AG04450 (cell line): ENCODE results near the gene MN1. TPM values are rescaled to one million over a fixed set of nuclear protein-coding genes. Genes with fewer than 3 reads are reported as not detected.
A peak's percentile ranks its signal among the peaks of the same experiment; 100 is the strongest.

Experiments used
- CTCF ChIA-PET: fragments of 300-600, 350-600 bp; formaldehyde crosslinking; extraction: SDS; loops from one replicate; lab custom pipeline; 2022; ENCODE audit warnings: antibody characterized with exemption, inconsistent platforms; lab: Charles Lee
- POLR2A ChIA-PET: fragments of 350-600 bp; formaldehyde crosslinking; extraction: SDS; loops from one replicate; lab custom pipeline; 2021; ENCODE audit warnings: antibody characterized with exemption, inconsistent platforms; lab: Yijun Ruan, JAX
- DNase-seq: peaks from one replicate; pipeline ENCODE4 v3.0.0-alpha.2; 2011; ENCODE audit warnings: low read depth, low spot score
- H3K27ac ChIP-seq: one replicate; pipeline ENCODE4 v1.5.1; 2012; ENCODE audit warnings: low read depth, low read length, control low read depth
- H3K27me3 ChIP-seq: one replicate; pipeline ENCODE4 v1.6.0; 2012; ENCODE audit warnings: low read length; ENCODE audit not compliant: control insufficient read depth, insufficient read depth
- H3K4me3 ChIP-seq: 2 replicates; pipeline ENCODE4 v1.5.1; 2011; ENCODE audit warnings: mild to moderate bottlenecking, low read depth, low read length, control low read depth
- H3K9me3 ChIP-seq: 2 replicates; pipeline ENCODE4 v1.5.1; 2012; ENCODE audit warnings: low read length; ENCODE audit not compliant: control insufficient read depth, insufficient read depth
- polyA plus RNA-seq: library from polyadenylated mRNA; depleted of rRNA; stranded (reverse); fragments of >200 nt; gene quantifications from 2 replicates; pipeline ENCODE4 v1.2.3, GENCODE V29; 2011
- TF ChIP-seq, protein P1 (sequence below): IDR thresholded peaks from 2 replicates; pipeline ENCODE4 v1.5.1; 2011; ENCODE audit warnings: low read depth, low read length, control low read depth, inconsistent platforms

MN1 gene
- polyA plus RNA-seq, 1 experiment, result 2.7 TPM

DNA sequence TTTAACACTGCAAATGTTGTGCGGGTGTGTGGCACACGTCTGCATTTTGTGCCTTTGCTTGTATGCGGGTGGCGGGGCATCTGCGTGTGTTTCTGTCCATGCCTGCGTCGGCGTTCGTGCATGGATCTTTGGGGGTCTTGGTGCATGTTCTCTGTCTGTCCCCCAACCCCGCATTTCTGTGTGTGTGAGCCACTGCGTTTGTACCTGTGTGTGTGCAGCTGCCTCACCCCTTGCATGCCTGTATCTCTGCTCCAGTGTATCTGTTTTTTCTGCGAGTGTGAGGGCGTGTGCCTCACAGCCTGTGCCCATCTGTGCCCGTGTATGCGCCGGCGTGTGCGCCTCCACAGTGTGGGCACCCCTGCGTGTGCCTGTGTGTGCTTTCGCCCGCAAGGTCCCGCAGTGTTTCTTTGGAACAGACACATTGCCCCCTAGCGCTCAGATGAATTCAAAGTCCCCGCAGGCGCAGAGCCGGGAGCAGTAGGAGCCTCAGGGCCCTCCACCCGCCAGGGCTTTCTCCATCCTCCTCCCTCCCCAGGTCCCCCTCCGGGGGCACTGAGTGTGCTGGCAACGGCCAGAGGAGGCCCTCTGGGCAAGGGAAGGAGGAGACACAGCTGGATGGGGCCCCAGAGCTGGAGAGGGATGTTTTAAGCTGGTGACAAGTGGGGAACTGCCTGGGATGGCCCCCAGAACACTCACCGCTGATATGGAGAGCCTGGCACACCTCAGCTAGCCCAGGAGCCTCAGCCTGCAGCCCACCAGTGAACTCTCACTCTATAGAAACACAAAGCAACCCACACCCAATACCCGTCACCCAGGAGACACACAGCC lies 3.1 kb upstream of the MN1 start:
- POLR2A ChIA-PET, result no interaction called here

DNA sequence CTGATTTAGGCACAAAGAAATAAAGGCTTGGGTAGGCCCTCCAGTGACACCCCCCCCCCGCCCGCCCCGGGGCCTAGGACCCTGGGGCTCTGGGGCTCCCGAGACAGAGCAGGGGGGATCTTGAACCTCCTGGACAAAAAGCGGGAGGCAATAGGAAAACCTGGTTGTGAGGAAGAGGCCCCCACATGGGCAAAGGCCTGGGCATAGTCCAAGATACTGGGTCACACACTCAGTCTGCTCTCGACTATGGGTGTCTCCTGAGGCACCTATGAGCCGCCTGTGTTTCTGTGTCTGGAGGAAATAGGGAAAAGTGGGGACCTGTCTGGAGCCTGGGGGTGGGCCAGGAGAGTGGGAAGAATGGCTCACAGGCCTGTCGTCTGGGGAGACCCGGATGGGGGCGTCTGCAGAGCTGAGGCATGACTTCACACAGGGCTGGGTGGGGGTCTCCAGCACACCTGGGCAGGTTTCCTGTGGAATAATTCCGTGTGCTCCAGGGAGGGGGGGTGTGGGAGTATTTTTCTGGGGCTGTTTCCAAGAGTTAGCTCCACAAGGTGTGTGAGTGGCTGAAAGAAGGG lies 2.4 kb upstream of the MN1 start:
- ChIA-PET CTCF (interaction anchor here (0.7 to 1.8 kb wide), 3 partner anchors 58 to 399 kb away, joined by 3 to 11 read pairs (median 4); no protein-coding TSS in a partner anchor), POLR2A (no interaction called here)
- no peak overlapping the region for H3K27ac ChIP-seq
- DNase-seq, result no peak
- H3K4me3 ChIP-seq, result no peak overlapping the region
- TF ChIP-seq, protein P1, sequence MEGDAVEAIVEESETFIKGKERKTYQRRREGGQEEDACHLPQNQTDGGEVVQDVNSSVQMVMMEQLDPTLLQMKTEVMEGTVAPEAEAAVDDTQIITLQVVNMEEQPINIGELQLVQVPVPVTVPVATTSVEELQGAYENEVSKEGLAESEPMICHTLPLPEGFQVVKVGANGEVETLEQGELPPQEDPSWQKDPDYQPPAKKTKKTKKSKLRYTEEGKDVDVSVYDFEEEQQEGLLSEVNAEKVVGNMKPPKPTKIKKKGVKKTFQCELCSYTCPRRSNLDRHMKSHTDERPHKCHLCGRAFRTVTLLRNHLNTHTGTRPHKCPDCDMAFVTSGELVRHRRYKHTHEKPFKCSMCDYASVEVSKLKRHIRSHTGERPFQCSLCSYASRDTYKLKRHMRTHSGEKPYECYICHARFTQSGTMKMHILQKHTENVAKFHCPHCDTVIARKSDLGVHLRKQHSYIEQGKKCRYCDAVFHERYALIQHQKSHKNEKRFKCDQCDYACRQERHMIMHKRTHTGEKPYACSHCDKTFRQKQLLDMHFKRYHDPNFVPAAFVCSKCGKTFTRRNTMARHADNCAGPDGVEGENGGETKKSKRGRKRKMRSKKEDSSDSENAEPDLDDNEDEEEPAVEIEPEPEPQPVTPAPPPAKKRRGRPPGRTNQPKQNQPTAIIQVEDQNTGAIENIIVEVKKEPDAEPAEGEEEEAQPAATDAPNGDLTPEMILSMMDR, result no peak
- peaks cover 17% of the 10 kb centered on the region for H3K27me3 ChIP-seq
- peaks cover 13% of the 10 kb centered on the region; the same call in 1 of the 2 replicates for H3K9me3 ChIP-seq

More for the DNA sequence above, 3.1 kb upstream of the MN1 start:
- Histone ChIP-seq H3K27ac (no peak overlapping the region), H3K4me3 (no peak overlapping the region), H3K9me3 (peaks cover 7% of the 10 kb centered on the region; the same call in 1 of the 2 replicates), H3K27me3 (peaks cover 10% of the 10 kb centered on the region)
- DNase-seq, result peak; percentile 16
- TF ChIP-seq, protein P1, result peak; percentile 76
- CTCF ChIA-PET, result interaction anchor here (0.6 to 1.8 kb wide), 5 partner anchors 8 to 400 kb away, joined by 3 to 11 read pairs (median 4); no protein-coding TSS in a partner anchor

DNA sequence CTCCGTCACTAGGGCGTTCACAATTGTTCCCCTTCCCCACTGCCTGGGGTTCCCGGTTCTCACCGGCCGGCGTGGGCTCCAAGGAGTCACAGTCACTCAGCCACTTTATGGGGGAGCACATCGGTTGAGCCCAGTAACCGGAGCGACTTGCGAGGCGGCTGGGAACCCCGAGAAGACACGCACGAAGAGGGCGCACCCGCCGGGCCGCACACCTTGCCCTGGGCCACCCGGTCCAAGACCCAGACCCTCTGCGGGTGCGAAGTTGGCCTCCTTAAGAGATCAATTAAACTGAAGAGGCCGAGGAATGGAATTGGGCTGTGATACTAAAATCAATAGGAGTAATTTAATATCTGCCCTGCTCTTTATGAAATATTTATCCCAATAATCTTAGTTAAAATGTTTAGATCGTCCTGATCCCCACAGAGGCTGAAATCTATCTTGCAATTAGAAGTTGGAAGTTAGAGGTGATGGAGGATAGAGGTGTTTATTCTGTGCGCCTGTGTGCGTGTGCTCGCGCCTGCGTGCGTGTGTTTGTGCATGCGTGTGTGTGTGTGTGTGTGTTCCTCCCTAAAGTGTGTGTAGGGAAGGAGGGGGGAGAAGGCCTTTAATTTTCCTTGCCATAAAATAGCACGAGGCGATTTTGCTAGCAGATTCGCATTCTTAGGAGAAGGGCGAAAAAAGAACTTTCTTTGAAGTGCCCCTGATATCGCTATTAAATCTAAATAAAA lies 954 bp upstream of the MN1 start:
- H3K27me3 ChIP-seq, result peaks cover 22% of the 10 kb centered on the region
- peaks cover 22% of the 10 kb centered on the region for H3K9me3 ChIP-seq
- peak overlapping the region; percentile 81 for H3K4me3 ChIP-seq
- ChIA-PET POLR2A (no interaction called here), CTCF (no interaction called here)
- TF ChIP-seq, protein P1, result no peak
- no peak overlapping the region for H3K27ac ChIP-seq
- DNase-seq, result no peak

DNA sequence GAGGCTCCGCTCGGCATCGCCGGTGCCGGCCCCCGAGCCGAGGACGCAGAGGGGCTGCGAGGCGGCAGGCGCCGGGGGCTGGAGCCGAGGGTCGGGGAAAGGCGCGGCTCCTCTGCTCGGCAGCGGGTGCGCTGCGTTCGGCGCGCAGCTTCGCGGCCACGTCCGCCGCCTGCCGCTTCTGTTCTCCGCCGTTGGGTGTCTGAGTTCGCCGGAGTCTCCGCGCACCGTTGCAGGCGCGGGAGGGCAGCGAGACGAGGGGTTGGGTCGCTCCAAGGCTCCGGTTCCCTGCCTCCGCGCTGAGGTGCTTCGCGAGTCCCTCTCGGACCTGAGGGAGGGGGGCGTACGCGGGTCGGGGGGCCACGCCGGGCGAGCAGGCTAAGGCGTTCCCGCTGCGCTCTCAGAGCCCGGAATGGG lies 347 bp downstream of the MN1 start:
- Histone ChIP-seq H3K27ac (no peak overlapping the region), H3K27me3 (peaks cover 23% of the 10 kb centered on the region), H3K9me3 (peaks cover 32% of the 10 kb centered on the region), H3K4me3 (peak overlapping the region; percentile 81)
- TF ChIP-seq, protein P1, result peak; percentile 9; the same call in 1 of the 2 replicates
- DNase-seq, result no peak
- POLR2A ChIA-PET, result no interaction called here
- CTCF ChIA-PET, result no interaction called here
